HepG2 (cell line): ENCODE data around the gene SLC4A2. TPM values are rescaled to one million over a fixed set of nuclear protein-coding genes. Genes with fewer than 3 reads are reported as not detected.
A peak's percentile ranks its signal among the peaks of the same experiment; 100 is the strongest.

Experiments
- CCDC6 ChIP-seq: sonication (generic); formaldehyde crosslinking; IDR thresholded peaks from 2 replicates; pipeline ENCODE4 v1.8.1; 2022; ENCODE audit warnings: mild to moderate bottlenecking, missing genetic modification reagents, moderate library complexity
- ELF1 ChIP-seq: sonication (generic); formaldehyde crosslinking; IDR thresholded peaks from 2 replicates; pipeline ENCODE4 v1.4.0; 2020; ENCODE audit warnings: missing genetic modification reagents
- FOXO1 ChIP-seq: sonication (generic); formaldehyde crosslinking; IDR thresholded peaks from 2 replicates; pipeline ENCODE4 v1.4.0; 2020; ENCODE audit warnings: missing genetic modification reagents
- GTF2F1 ChIP-seq: fragments of 150-350 bp; IDR thresholded peaks from 2 replicates; pipeline ENCODE4 v1.6.1; 2014; ENCODE audit warnings: low read length
- MYC ChIP-seq: sonication (generic); formaldehyde crosslinking; IDR thresholded peaks from 2 replicates; pipeline ENCODE4 v1.9.0; 2021; ENCODE audit warnings: missing genetic modification reagents, borderline replicate concordance
- NFE2L1 ChIP-seq: sonication (generic); formaldehyde crosslinking; IDR thresholded peaks from 2 replicates; pipeline ENCODE4 v1.4.0; 2020; ENCODE audit warnings: missing genetic modification reagents, mild to moderate bottlenecking, borderline replicate concordance
- POGZ ChIP-seq: sonication (generic); formaldehyde crosslinking; IDR thresholded peaks from 2 replicates; pipeline ENCODE4 v1.4.0; 2020; ENCODE audit warnings: mild to moderate bottlenecking, missing genetic modification reagents
- RXRA ChIP-seq: sonication (generic); formaldehyde crosslinking; IDR thresholded peaks from 2 replicates; pipeline ENCODE4 v1.5.1; 2020; ENCODE audit warnings: missing genetic modification reagents
- SNAPC2 ChIP-seq: sonication (generic); formaldehyde crosslinking; IDR thresholded peaks from 2 replicates; pipeline ENCODE4 v1.8.1; 2022; ENCODE audit warnings: mild to moderate bottlenecking, missing genetic modification reagents
- SP4 ChIP-seq: sonication (generic); formaldehyde crosslinking; IDR thresholded peaks from 2 replicates; pipeline ENCODE4 v1.8.1; 2023; ENCODE audit warnings: mild to moderate bottlenecking, missing genetic modification reagents
- TFDP1 ChIP-seq: IDR thresholded peaks from 2 replicates; pipeline ENCODE4 v1.6.1; 2016; ENCODE audit warnings: missing compliant biosample characterization, missing genetic modification reagents, borderline replicate concordance
- TMF1 ChIP-seq: sonication (generic); formaldehyde crosslinking; IDR thresholded peaks from 2 replicates; pipeline ENCODE4 v1.8.1; 2022; ENCODE audit warnings: low read depth, missing genetic modification reagents
- ZNF557 ChIP-seq: sonication (generic); formaldehyde crosslinking; IDR thresholded peaks from 2 replicates; pipeline ENCODE4 v1.4.0; 2020; ENCODE audit warnings: missing genetic modification reagents
- ZNF605 ChIP-seq: sonication (generic); formaldehyde crosslinking; IDR thresholded peaks from 2 replicates; pipeline ENCODE4 v1.8.0; 2022; ENCODE audit warnings: mild to moderate bottlenecking, missing genetic modification reagents
- ZNF749 ChIP-seq: sonication (generic); formaldehyde crosslinking; IDR thresholded peaks from 2 replicates; pipeline ENCODE4 v1.8.0; 2022; ENCODE audit warnings: mild to moderate bottlenecking, missing genetic modification reagents, moderate library complexity, borderline replicate concordance
- ZNF841 ChIP-seq: sonication (generic); formaldehyde crosslinking; IDR thresholded peaks from 2 replicates; pipeline ENCODE4 v1.8.1; 2023; ENCODE audit warnings: missing genetic modification reagents, borderline replicate concordance
- ZSCAN25 ChIP-seq: sonication (generic); formaldehyde crosslinking; IDR thresholded peaks from 2 replicates; pipeline ENCODE4 v1.8.0; 2022; ENCODE audit warnings: mild to moderate bottlenecking, missing genetic modification reagents
- ZSCAN29 ChIP-seq: sonication (generic); formaldehyde crosslinking; conservative IDR thresholded peaks from 2 replicates; pipeline ENCODE4 v1.4.0; 2020; ENCODE audit warnings: mild to moderate bottlenecking, missing genetic modification reagents
- polyA plus RNA-seq, 8 experiments: library from polyadenylated mRNA; depleted of rRNA in 3 of 8; stranded (reverse) in 7 of 8; unstranded in 1 of 8; fragments of >200 nt; fragmentation: Illumina TruSeq in 4 of 8; extraction: Trizol in 4 of 8; gene quantifications; 2 replicates each; pipeline versions ENCODE4 v1.2.1 to v1.2.3, GENCODE V29; 2011 to 2016; ENCODE audit warnings: low read depth in 4 of 8, missing spikeins in 1 of 8, mixed read lengths in 1 of 8; ENCODE audit not compliant: insufficient read depth in 1 of 8
- total RNA-seq, 5 experiments: library from RNA; depleted of rRNA; stranded (reverse); fragments of >200 nt; fragmentation: Illumina TruSeq; extraction: Trizol; gene quantifications; 2 replicates each; pipeline ENCODE4 v1.2.3, GENCODE V29; 2016; ENCODE audit warnings: low read depth in 1 of 5
- TF ChIP-seq, protein P1 (sequence below): IDR thresholded peaks from 2 replicates; pipeline ENCODE4 v1.4.0; 2020; ENCODE audit warnings: mild to moderate bottlenecking, missing genetic modification reagents
- TF ChIP-seq, protein P2 (sequence below): sonication (generic); formaldehyde crosslinking; IDR thresholded peaks from 2 replicates; pipeline ENCODE4 v1.5.0; 2020; ENCODE audit warnings: mild to moderate bottlenecking, missing genetic modification reagents, borderline replicate concordance

SLC4A2 gene
- total and polyA plus RNA-seq, 2 of the 13 experiments (the other 11 are each of a cell fraction or from before 2014, with no cell fraction given) = 51.9 to 73.4 TPM

DNA sequence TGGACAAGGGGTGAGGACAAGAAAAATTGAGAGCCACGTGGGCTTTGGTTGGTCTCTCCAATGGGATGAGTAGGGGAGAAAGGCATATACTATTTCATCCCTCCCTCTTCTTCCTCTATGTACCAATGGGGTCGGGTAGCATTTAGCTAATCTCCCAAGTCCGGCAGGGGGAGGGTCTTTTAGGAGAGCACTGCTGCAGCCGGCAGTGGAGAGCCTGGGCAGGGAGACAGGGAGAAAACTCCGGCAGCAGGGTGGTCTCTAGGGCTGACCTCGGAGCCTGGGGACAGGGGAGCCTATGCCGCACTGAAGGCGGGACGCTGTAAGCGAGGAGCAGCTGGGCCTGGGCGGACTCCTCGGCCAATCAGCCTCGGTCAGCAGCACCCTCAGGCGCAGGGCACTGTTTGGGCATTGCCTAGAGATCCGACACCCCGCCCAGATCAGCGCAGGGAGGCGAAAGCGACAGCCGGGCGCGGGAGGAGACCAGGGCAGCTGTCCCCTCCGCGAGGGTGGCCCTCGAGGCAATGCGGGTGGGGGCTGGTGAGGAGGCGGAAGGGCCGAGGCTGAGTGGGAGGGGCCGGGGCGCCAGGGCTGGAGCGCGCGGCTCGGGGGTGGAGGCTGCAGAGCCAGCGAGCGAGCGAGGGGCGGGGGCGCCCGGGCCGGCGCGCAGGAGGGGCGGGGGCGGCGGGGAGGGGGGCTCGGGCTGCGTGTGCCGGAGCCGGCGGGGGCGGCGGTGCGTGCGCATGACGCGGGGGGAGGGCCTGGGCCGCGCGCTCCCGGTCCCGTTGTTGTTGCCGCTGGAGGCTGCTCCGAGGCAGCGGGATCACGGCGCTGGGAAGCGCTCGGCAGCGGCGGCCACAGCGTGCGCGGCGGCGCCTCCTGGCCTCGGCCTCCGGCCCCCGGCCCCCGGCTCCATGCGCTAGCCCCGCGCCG is 26.6 kb downstream of the SLC4A2 start, which contains the start of gene AGAP3 (continued):
- 0 out of 2 replicates have a peak, but pooled peaks have one; percentile 47 for TF ChIP-seq FOXO1 (CRISPR knock-in tag)
- no peak for TF ChIP-seq CCDC6 (CRISPR knock-in tag)
- TF ChIP-seq GTF2F1 = no peak
- TF ChIP-seq SNAPC2 (CRISPR knock-in tag) = 0 out of 2 replicates have a peak, but pooled peaks have one; percentile 46
- peak; percentile 75; the same call in 1 of the 2 replicates for TF ChIP-seq MYC (CRISPR knock-in tag)
- peak; percentile 59; the same call in 1 of the 2 replicates for TF ChIP-seq TFDP1 (CRISPR knock-in tag)
- TF ChIP-seq ELF1 = peak; percentile 75
- TF ChIP-seq ZNF749 = peak; percentile 54; the same call in 1 of the 2 replicates
- TF ChIP-seq TMF1 (CRISPR knock-in tag) = 0 out of 2 replicates have a peak, but pooled peaks have one; percentile 42
- TF ChIP-seq, protein P1, sequence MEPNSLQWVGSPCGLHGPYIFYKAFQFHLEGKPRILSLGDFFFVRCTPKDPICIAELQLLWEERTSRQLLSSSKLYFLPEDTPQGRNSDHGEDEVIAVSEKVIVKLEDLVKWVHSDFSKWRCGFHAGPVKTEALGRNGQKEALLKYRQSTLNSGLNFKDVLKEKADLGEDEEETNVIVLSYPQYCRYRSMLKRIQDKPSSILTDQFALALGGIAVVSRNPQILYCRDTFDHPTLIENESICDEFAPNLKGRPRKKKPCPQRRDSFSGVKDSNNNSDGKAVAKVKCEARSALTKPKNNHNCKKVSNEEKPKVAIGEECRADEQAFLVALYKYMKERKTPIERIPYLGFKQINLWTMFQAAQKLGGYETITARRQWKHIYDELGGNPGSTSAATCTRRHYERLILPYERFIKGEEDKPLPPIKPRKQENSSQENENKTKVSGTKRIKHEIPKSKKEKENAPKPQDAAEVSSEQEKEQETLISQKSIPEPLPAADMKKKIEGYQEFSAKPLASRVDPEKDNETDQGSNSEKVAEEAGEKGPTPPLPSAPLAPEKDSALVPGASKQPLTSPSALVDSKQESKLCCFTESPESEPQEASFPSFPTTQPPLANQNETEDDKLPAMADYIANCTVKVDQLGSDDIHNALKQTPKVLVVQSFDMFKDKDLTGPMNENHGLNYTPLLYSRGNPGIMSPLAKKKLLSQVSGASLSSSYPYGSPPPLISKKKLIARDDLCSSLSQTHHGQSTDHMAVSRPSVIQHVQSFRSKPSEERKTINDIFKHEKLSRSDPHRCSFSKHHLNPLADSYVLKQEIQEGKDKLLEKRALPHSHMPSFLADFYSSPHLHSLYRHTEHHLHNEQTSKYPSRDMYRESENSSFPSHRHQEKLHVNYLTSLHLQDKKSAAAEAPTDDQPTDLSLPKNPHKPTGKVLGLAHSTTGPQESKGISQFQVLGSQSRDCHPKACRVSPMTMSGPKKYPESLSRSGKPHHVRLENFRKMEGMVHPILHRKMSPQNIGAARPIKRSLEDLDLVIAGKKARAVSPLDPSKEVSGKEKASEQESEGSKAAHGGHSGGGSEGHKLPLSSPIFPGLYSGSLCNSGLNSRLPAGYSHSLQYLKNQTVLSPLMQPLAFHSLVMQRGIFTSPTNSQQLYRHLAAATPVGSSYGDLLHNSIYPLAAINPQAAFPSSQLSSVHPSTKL (CRISPR knock-in tag) = peak; percentile 17; the same call in 1 of the 2 replicates
- no peak for TF ChIP-seq NFE2L1 (CRISPR knock-in tag)
- no peak for TF ChIP-seq ZNF841 (CRISPR knock-in tag)
- TF ChIP-seq POGZ (CRISPR knock-in tag) = 0 out of 2 replicates have a peak, but pooled peaks have one; percentile 26
- TF ChIP-seq SP4 (CRISPR knock-in tag) = peak; percentile 55; the same call in 1 of the 2 replicates
- TF ChIP-seq ZSCAN29 (CRISPR knock-in tag) = no peak
- TF ChIP-seq ZNF557 = no peak
- no peak; the same call in 1 of the 2 replicates for TF ChIP-seq ZSCAN25 (CRISPR knock-in tag)
- TF ChIP-seq RXRA = peak; percentile 50; the same call in 1 of the 2 replicates
- TF ChIP-seq, protein P2, sequence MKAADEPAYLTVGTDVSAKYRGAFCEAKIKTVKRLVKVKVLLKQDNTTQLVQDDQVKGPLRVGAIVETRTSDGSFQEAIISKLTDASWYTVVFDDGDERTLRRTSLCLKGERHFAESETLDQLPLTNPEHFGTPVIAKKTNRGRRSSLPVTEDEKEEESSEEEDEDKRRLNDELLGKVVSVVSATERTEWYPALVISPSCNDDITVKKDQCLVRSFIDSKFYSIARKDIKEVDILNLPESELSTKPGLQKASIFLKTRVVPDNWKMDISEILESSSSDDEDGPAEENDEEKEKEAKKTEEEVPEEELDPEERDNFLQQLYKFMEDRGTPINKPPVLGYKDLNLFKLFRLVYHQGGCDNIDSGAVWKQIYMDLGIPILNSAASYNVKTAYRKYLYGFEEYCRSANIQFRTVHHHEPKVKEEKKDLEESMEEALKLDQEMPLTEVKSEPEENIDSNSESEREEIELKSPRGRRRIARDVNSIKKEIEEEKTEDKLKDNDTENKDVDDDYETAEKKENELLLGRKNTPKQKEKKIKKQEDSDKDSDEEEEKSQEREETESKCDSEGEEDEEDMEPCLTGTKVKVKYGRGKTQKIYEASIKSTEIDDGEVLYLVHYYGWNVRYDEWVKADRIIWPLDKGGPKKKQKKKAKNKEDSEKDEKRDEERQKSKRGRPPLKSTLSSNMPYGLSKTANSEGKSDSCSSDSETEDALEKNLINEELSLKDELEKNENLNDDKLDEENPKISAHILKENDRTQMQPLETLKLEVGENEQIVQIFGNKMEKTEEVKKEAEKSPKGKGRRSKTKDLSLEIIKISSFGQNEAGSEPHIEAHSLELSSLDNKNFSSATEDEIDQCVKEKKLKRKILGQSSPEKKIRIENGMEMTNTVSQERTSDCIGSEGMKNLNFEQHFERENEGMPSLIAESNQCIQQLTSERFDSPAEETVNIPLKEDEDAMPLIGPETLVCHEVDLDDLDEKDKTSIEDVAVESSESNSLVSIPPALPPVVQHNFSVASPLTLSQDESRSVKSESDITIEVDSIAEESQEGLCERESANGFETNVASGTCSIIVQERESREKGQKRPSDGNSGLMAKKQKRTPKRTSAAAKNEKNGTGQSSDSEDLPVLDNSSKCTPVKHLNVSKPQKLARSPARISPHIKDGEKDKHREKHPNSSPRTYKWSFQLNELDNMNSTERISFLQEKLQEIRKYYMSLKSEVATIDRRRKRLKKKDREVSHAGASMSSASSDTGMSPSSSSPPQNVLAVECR = peak; percentile 86
- TF ChIP-seq ZNF605 (CRISPR knock-in tag) = peak; percentile 25; the same call in 1 of the 2 replicates
